Hepatocyte (in vitro differentiated cells): ENCODE data around the gene POU2F1.

ENCODE experiments used
- EZH2 ChIP-seq: fragments of 200-600 bp; sonication (generic); IDR thresholded peaks from 2 replicates; pipeline ENCODE4 v1.6.1; 2016; ENCODE audit warnings: antibody characterized with exemption, mild to moderate bottlenecking, borderline replicate concordance
- TF ChIP-seq, protein P1 (sequence below): fragments of 200-600 bp; sonication (generic); IDR thresholded peaks from 2 replicates; pipeline ENCODE4 v1.5.1; 2016; ENCODE audit warnings: antibody characterized with exemption, mild to moderate bottlenecking; ENCODE audit not compliant: poor library complexity

DNA sequence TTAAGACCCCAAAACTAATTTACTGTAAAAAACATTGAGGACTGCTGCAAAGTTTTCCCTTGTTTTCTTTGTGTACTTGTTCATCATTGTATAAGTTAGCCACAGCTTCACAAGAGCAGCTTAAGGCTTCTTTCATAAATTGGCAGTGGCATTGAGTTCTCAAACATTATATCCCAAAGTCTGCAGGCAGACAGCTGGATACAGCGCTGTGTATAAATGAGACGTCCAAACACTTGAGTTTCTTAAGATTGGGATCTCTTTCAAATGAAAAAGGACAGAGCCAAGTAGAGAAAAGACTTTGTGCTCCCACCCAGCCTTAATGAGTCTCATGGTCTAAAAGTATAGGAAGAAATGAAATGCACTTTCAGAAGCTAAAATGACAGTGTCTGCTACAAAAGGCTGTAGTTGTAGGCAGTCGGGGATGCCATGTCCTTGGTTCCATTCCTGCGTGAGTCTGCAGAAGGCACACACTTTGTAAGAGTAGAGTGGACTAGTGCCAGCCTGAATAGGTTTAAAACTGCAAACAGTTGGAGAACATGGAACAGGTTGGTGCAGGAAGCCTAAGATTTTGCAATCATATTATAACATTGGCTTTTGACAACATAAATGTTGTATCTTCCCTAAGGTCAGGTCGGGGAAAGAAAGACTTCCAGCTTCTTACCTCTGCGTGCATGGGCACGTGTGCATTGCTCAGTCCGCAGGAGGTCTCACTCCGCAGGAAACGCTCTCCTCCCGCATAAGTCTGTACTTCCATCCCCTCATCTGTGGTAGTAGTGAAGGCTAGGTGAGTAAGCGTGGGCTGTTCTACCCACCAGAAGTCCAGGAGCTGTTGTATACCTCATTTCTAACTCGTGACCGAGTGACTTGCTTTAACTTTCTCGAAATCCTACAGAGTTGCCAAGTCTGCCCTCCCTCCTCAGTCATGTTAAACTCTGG lies 203.3 kb downstream of the POU2F1 start:
- TF ChIP-seq, protein P1, sequence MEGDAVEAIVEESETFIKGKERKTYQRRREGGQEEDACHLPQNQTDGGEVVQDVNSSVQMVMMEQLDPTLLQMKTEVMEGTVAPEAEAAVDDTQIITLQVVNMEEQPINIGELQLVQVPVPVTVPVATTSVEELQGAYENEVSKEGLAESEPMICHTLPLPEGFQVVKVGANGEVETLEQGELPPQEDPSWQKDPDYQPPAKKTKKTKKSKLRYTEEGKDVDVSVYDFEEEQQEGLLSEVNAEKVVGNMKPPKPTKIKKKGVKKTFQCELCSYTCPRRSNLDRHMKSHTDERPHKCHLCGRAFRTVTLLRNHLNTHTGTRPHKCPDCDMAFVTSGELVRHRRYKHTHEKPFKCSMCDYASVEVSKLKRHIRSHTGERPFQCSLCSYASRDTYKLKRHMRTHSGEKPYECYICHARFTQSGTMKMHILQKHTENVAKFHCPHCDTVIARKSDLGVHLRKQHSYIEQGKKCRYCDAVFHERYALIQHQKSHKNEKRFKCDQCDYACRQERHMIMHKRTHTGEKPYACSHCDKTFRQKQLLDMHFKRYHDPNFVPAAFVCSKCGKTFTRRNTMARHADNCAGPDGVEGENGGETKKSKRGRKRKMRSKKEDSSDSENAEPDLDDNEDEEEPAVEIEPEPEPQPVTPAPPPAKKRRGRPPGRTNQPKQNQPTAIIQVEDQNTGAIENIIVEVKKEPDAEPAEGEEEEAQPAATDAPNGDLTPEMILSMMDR = no peak
- no peak for TF ChIP-seq EZH2
